PC-3 (cell line): ENCODE results near the gene NECAB2. TPM values are rescaled to one million over a fixed set of nuclear protein-coding genes. Genes with fewer than 3 reads are reported as not detected.
A peak's percentile ranks its signal among the peaks of the same experiment; 100 is the strongest.

Experiments
- ATAC-seq: fragments of 200-7000 bp; cut with Tn5 transposase; 2 replicates; pipeline ENCODE4 v1.9.1; 2020; ENCODE audit warnings: mild to moderate bottlenecking, moderate library complexity
- BruUV-seq: library from RNA; stranded (reverse); fragments of 400-500 nt; replicated peaks from 2 replicates; lab custom pipeline; 2021; lab: Mats Ljungman, UMichigan
- CTCF ChIA-PET: fragments of 300-600 bp; sonication (Branson Sonifier 250); formaldehyde crosslinking; loops from one replicate; lab custom pipeline; 2022; ENCODE audit warnings: antibody characterized with exemption; lab: Charles Lee
- POLR2A ChIA-PET: fragments of 300-600 bp; sonication (Branson Sonifier 250); formaldehyde crosslinking; loops from one replicate; lab custom pipeline; 2022; ENCODE audit warnings: antibody characterized with exemption; ENCODE audit not compliant: unreplicated experiment; lab: Charles Lee
- DNase-seq: peaks from one replicate; pipeline ENCODE4 v3.0.0-alpha.2; 2015
- H2AFZ ChIP-seq: fragments of 300-600 bp; sonication (generic); 2 replicates; pipeline ENCODE4 v1.6.0; 2016; ENCODE audit warnings: antibody characterized with exemption, low read length
- H3F3A ChIP-seq: fragments of 300-600 bp; sonication (generic); one replicate; pipeline ENCODE4 v1.6.0; 2017; ENCODE audit warnings: antibody characterized with exemption, low read length, control low read depth, mild to moderate bottlenecking; ENCODE audit not compliant: unreplicated experiment
- H3K27ac ChIP-seq: fragments of 300-600 bp; sonication (generic); 2 replicates; pipeline ENCODE4 v1.5.1; 2016; ENCODE audit warnings: mild to moderate bottlenecking, low read length
- H3K27me3 ChIP-seq: fragments of 300-600 bp; sonication (generic); 2 replicates; pipeline ENCODE4 v1.6.1; 2016; ENCODE audit warnings: low read length, mixed read lengths
- H3K36me3 ChIP-seq: fragments of 300-600 bp; sonication (generic); 2 replicates; pipeline ENCODE4 v1.6.1; 2016; ENCODE audit warnings: low read depth, mixed run types, low read length, mixed read lengths
- H3K4me1 ChIP-seq: fragments of 300-600 bp; sonication (generic); 2 replicates; pipeline ENCODE4 v1.5.1; 2016; ENCODE audit warnings: low read length; ENCODE audit not compliant: insufficient read depth
- H3K4me2 ChIP-seq: fragments of 300-600 bp; sonication (generic); 2 replicates; pipeline ENCODE4 v1.6.0; 2016; ENCODE audit warnings: low read length
- H3K4me3 ChIP-seq: fragments of 300-600 bp; sonication (generic); 2 replicates; pipeline ENCODE4 v1.5.1; 2016; ENCODE audit warnings: mild to moderate bottlenecking, low read length, mixed read lengths
- H3K79me2 ChIP-seq: fragments of 300-600 bp; sonication (generic); 2 replicates; pipeline ENCODE4 v1.6.1; 2017; ENCODE audit warnings: low read length, mixed read lengths
- H3K9ac ChIP-seq: fragments of 300-600 bp; sonication (generic); 2 replicates; pipeline ENCODE4 v1.6.0; 2016; ENCODE audit warnings: mild to moderate bottlenecking, low read length
- H3K9me2 ChIP-seq: fragments of 300-600 bp; sonication (generic); replicated peaks from 2 replicates; pipeline ENCODE4 v1.6.1; 2016; ENCODE audit warnings: mixed run types, low read length, mixed read lengths
- H3K9me3 ChIP-seq: fragments of 300-600 bp; sonication (generic); 2 replicates; pipeline ENCODE4 v1.6.1; 2016; ENCODE audit warnings: low read length, mixed read lengths
- H4K20me1 ChIP-seq: fragments of 300-600 bp; sonication (generic); 2 replicates; pipeline ENCODE4 v1.6.1; 2016; ENCODE audit warnings: low read length, mixed read lengths
- CTCF ChIP-seq: fragments of 300-600 bp; sonication (generic); conservative IDR thresholded peaks from 2 replicates; pipeline ENCODE4 v1.5.1; 2017; ENCODE audit warnings: antibody characterized with exemption, low read depth, mild to moderate bottlenecking, low read length
- EZH2 ChIP-seq: fragments of 300-600 bp; sonication (generic); IDR thresholded peaks from one replicate; pipeline ENCODE4 v1.6.1; 2017; ENCODE audit warnings: antibody characterized with exemption, mild to moderate bottlenecking, low read length; ENCODE audit not compliant: unreplicated experiment
- EZH2phosphoT487 ChIP-seq: fragments of 300-600 bp; sonication (generic); IDR thresholded peaks from 2 replicates; pipeline ENCODE4 v1.6.1; 2018; ENCODE audit warnings: mild to moderate bottlenecking, antibody characterized with exemption, low read length, borderline replicate concordance
- intact Hi-C: fragments of 100-400 bp; cut with micrococcal nuclease; formaldehyde crosslinking; loops from 2 replicates; pipeline ENCODE4 v1.9.0; 2023
- total RNA-seq: library from RNA; depleted of rRNA; stranded (reverse); fragments of >200 nt; gene quantifications from 2 replicates; pipeline ENCODE4 v1.2.3, GENCODE V29; 2014

NECAB2 gene
- total RNA-seq, 1 experiment from 2014 or later: 0.22 TPM

- peaks cover 18% of the 10 kb centered on the region for H3K79me2 ChIP-seq
- intact Hi-C loops: no loop called here
- no TSS peak for BruUV-seq
- H3K4me1 ChIP-seq: peaks cover 15% of the 10 kb centered on the region
- ATAC-seq (no peak), DNase-seq (no peak)
- no peaks in the 10 kb centered on the region for H3K9me2 ChIP-seq
- TF ChIP-seq CTCF (no peak), EZH2phosphoT487 (no peak), EZH2 (no peak)
- H3K9me3 ChIP-seq: no peaks in the 10 kb centered on the region
- H4K20me1 ChIP-seq: no peaks in the 10 kb centered on the region
- no peaks in the 10 kb centered on the region for H3F3A ChIP-seq
- H3K36me3 ChIP-seq: no peaks in the 10 kb centered on the region
- no peak overlapping the region for H3K4me2 ChIP-seq
- CTCF ChIA-PET: no interaction called here
- H3K27me3 ChIP-seq: no peaks in the 10 kb centered on the region
- H3K27ac ChIP-seq: no peak overlapping the region
- POLR2A ChIA-PET: no interaction called here
- no peak overlapping the region for H2AFZ ChIP-seq
- no peak overlapping the region for H3K4me3 ChIP-seq
- H3K9ac ChIP-seq: no peak overlapping the region
Measured at GRCh38 chr16:83951544-83951943, 16.5 kb upstream of the NECAB2 start.

- peaks cover 18% of the 10 kb centered on the region for H3K79me2 ChIP-seq
- no peaks in the 10 kb centered on the region for H3K9me2 ChIP-seq
- intact Hi-C loops: no loop called here
- H2AFZ ChIP-seq: peak overlapping the region; percentile 88
- no TSS peak for BruUV-seq
- TF ChIP-seq EZH2: no peak
- no peak for TF ChIP-seq CTCF
- TF ChIP-seq EZH2phosphoT487: no peak
- H3K4me3 ChIP-seq: peak overlapping the region; percentile 79; the same call in 1 of the 2 replicates
- peak overlapping the region; percentile 99 for H3K4me2 ChIP-seq
- H3K9ac ChIP-seq: peak overlapping the region; percentile 75
- no peaks in the 10 kb centered on the region for H3K9me3 ChIP-seq
- no peaks in the 10 kb centered on the region for H3K36me3 ChIP-seq
- ChIA-PET CTCF (no interaction called here), POLR2A (no interaction called here)
- H4K20me1 ChIP-seq: no peaks in the 10 kb centered on the region
- peak; percentile 74 for DNase-seq
- H3K27ac ChIP-seq: peak overlapping the region; percentile 72
- peak; percentile 21 for ATAC-seq
- H3F3A ChIP-seq: no peaks in the 10 kb centered on the region
- peaks cover 15% of the 10 kb centered on the region for H3K4me1 ChIP-seq
- no peaks in the 10 kb centered on the region for H3K27me3 ChIP-seq
Measured at GRCh38 chr16:83952587-83952939, 15.5 kb upstream of the NECAB2 start.

GRCh38 chr16:83952940-83953795, 14.9 kb upstream of the NECAB2 start, which contains the start of gene OSGIN1:
TSS of gene OSGIN1 (plus strand) at chr16:83953240. CDS start at chr16:83957672, 4,432 bp downstream.
- Histone ChIP-seq H3K4me2 (peak within 1 kb of the TSS; percentile 99), H3K27ac (peak within 1 kb of the TSS; percentile 72), H3K9ac (peak within 1 kb of the TSS; percentile 75), H3K79me2 (peaks cover 18% of the 10 kb centered on the region), H3K9me3 (no peaks in the 10 kb centered on the region), H3K9me2 (no peaks in the 10 kb centered on the region), H3K4me1 (peaks cover 15% of the 10 kb centered on the region), H3K4me3 (peak within 1 kb of the TSS; percentile 79), H3K36me3 (no peaks in the 10 kb centered on the region), H3K27me3 (no peaks in the 10 kb centered on the region), H4K20me1 (no peaks in the 10 kb centered on the region), H3F3A (no peaks in the 10 kb centered on the region), H2AFZ (peak within 1 kb of the TSS; percentile 88)
- TF ChIP-seq EZH2phosphoT487: no peak
- no peak for TF ChIP-seq CTCF
- TF ChIP-seq EZH2: no peak
- no TSS peak for BruUV-seq
- ATAC-seq (peak; percentile 87), DNase-seq (peak; percentile 88)
- intact Hi-C loops: loop anchor here (1.0 kb wide), 1 partner anchor 27 kb away; no protein-coding TSS in a partner anchor
- ChIA-PET POLR2A (no interaction called here), CTCF (interaction anchor here (0.8 to 1.8 kb wide), 3 partner anchors 26 to 61 kb away, joined by 3 to 7 read pairs (median 7); no protein-coding TSS in a partner anchor)
